H1 (cell line): ENCODE results near the gene KIF4A. TPM values are rescaled to one million over a fixed set of nuclear protein-coding genes. Genes with fewer than 3 reads are reported as not detected.
"Not testable (repeated sequence)": the region's sequence is repeated elsewhere in the genome, so short reads cannot be mapped to it uniquely, and the experiment has no call there.

Source experiments
- CTCF ChIA-PET: fragments of 300-600 bp; sonication (Branson Sonifier 250); formaldehyde crosslinking; loops from one replicate; lab custom pipeline; 2021; ENCODE audit not compliant: partially characterized antibody; lab: Charles Lee
- POLR2A ChIA-PET: fragments of 300-600 bp; sonication (Branson Sonifier 250); formaldehyde crosslinking; loops from one replicate; lab custom pipeline; 2021; ENCODE audit warnings: inconsistent platforms; ENCODE audit not compliant: partially characterized antibody; lab: Charles Lee
- DNase-seq, 2 experiments: peaks; one replicate each; pipeline versions ENCODE4 v3.0.0 to v3.0.0-alpha.2; 2010 to 2022; ENCODE audit warnings: low spot score in 2 of 2, low read depth in 1 of 2, mixed read lengths in 1 of 2
- FAIRE-seq: peaks from 2 replicates; lab custom pipeline; 2011; peaks lifted over from hg19 to GRCh38; lab: Jason Lieb, UNC
- H2AFZ ChIP-seq: 2 replicates; pipeline ENCODE4 v1.8.1; 2012; ENCODE audit warnings: low read length, inconsistent platforms
- H2AK5ac ChIP-seq: 2 replicates; pipeline ENCODE4 v1.6.1; 2013; ENCODE audit warnings: low read depth, low read length
- H2BK120ac ChIP-seq: replicated peaks from 2 replicates; pipeline ENCODE3; 2013; ENCODE audit warnings: low read depth, low read length, inconsistent platforms
- H2BK12ac ChIP-seq: 2 replicates; pipeline ENCODE4 v1.6.1; 2013; ENCODE audit warnings: low read depth, low read length
- H2BK15ac ChIP-seq: 2 replicates; pipeline ENCODE4 v1.6.1; 2013; ENCODE audit warnings: low read length
- H2BK20ac ChIP-seq: 2 replicates; pipeline ENCODE4 v1.6.1; 2013; ENCODE audit warnings: low read length
- H2BK5ac ChIP-seq: 2 replicates; pipeline ENCODE4 v1.6.1; 2013; ENCODE audit warnings: low read depth, low read length
- H3K14ac ChIP-seq: 2 replicates; pipeline ENCODE4 v1.6.1; 2013; ENCODE audit warnings: inconsistent platforms; ENCODE audit not compliant: insufficient read length
- H3K18ac ChIP-seq: 2 replicates; pipeline ENCODE4 v1.6.1; 2013; ENCODE audit warnings: low read length; ENCODE audit errors: extremely low read depth
- H3K23ac ChIP-seq: 2 replicates; pipeline ENCODE4 v1.6.1; 2013; ENCODE audit warnings: inconsistent platforms; ENCODE audit not compliant: insufficient read length
- H3K23me2 ChIP-seq: 2 replicates; pipeline ENCODE4 v1.6.1; 2013; ENCODE audit warnings: low read depth, low read length
- H3K27ac ChIP-seq: 2 replicates; pipeline ENCODE4 v1.6.1; 2011; ENCODE audit warnings: low read depth, low read length, inconsistent platforms
- H3K27me3 ChIP-seq, 4 experiments: replicated peaks in 1 of 4; 1 replicate in 1 of 4; 2 replicates in 3 of 4; pipeline versions ENCODE4 v1.6.1 to v1.8.1; 2011 to 2013; ENCODE audit warnings: low read length in 3 of 4, mild to moderate bottlenecking in 3 of 4, inconsistent platforms in 2 of 4, mixed read lengths in 2 of 4, moderate library complexity in 1 of 4; ENCODE audit not compliant: control insufficient read depth in 3 of 4, insufficient read depth in 3 of 4; ENCODE audit errors: extremely low read depth in 1 of 4
- H3K36me3 ChIP-seq, 4 experiments: 2 replicates each; pipeline versions ENCODE4 v1.6.1 to v1.8.1; 2011 to 2013; ENCODE audit warnings: mild to moderate bottlenecking in 4 of 4, low read length in 3 of 4, moderate library complexity in 2 of 4, control low read depth in 1 of 4, inconsistent platforms in 1 of 4; ENCODE audit not compliant: insufficient read depth in 4 of 4, control insufficient read depth in 2 of 4
- H3K4ac ChIP-seq: replicated peaks from 2 replicates; pipeline ENCODE3; 2013; ENCODE audit warnings: low read length, low read depth, mixed read lengths, inconsistent platforms; ENCODE audit not compliant: insufficient read length
- H3K4me1 ChIP-seq, 4 experiments: replicated peaks in 1 of 4; 1 replicate in 1 of 4; 2 replicates in 3 of 4; pipeline versions ENCODE4 v1.6.1 to v1.8.1; 2011 to 2013; ENCODE audit warnings: low read length in 3 of 4, inconsistent platforms in 2 of 4, mixed read lengths in 1 of 4; ENCODE audit not compliant: insufficient read depth in 4 of 4, control insufficient read depth in 3 of 4
- H3K4me2 ChIP-seq, 2 experiments: 2 replicates each; pipeline versions ENCODE4 v1.6.1 to v1.8.1; 2011 to 2013; ENCODE audit warnings: low read depth in 2 of 2, low read length in 2 of 2, control low read depth in 1 of 2, inconsistent platforms in 1 of 2, mild to moderate bottlenecking in 1 of 2; ENCODE audit not compliant: insufficient read depth in 1 of 2
- H3K4me3 ChIP-seq, 4 experiments: fragments of 200-600, 300-600 bp in 1 of 4; sonication (generic), shearing (Covaris generic), sonication (Bioruptor Twin) in 1 of 4; 2 replicates each; pipeline versions ENCODE4 v1.5.1 to v1.8.1; 2011 to 2016; ENCODE audit warnings: low read length in 4 of 4, low read depth in 3 of 4, control low read depth in 2 of 4, inconsistent platforms in 2 of 4, mild to moderate bottlenecking in 2 of 4, mixed read lengths in 1 of 4, moderate library complexity in 1 of 4; ENCODE audit not compliant: insufficient read depth in 2 of 4; ENCODE audit errors: extremely low read depth in 1 of 4
- H3K56ac ChIP-seq: replicated peaks from 2 replicates; pipeline ENCODE3; 2013; ENCODE audit warnings: low read depth, mild to moderate bottlenecking, mixed read lengths, low read length, inconsistent platforms; ENCODE audit not compliant: insufficient read length
- H3K79me1 ChIP-seq: 2 replicates; pipeline ENCODE4 v1.6.1; 2013; ENCODE audit warnings: low read depth, low read length, control low read depth
- H3K79me2 ChIP-seq, 2 experiments: 2 replicates each; pipeline versions ENCODE4 v1.6.1 to v1.8.1; 2012 to 2013; ENCODE audit warnings: low read length in 2 of 2, mild to moderate bottlenecking in 2 of 2, inconsistent platforms in 1 of 2; ENCODE audit not compliant: insufficient read depth in 2 of 2, control insufficient read depth in 1 of 2
- H3K9ac ChIP-seq, 4 experiments: replicated peaks in 1 of 4; 1 replicate in 1 of 4; 2 replicates in 3 of 4; pipeline versions ENCODE4 v1.6.1 to v1.8.1; 2011 to 2013; ENCODE audit warnings: low read depth in 3 of 4, low read length in 3 of 4, control low read depth in 2 of 4, mild to moderate bottlenecking in 2 of 4, moderate library complexity in 2 of 4, inconsistent platforms in 1 of 4; ENCODE audit errors: extremely low read depth in 1 of 4
- H3K9me3 ChIP-seq, 2 experiments: 2 replicates each; pipeline versions ENCODE4 v1.6.1 to v1.8.1; 2012 to 2013; ENCODE audit warnings: mild to moderate bottlenecking in 2 of 2, moderate library complexity in 2 of 2, control low read depth in 1 of 2, inconsistent platforms in 1 of 2, low read depth in 1 of 2, low read length in 1 of 2, mixed read lengths in 1 of 2; ENCODE audit not compliant: insufficient read depth in 2 of 2
- H4K20me1 ChIP-seq, 2 experiments: replicated peaks in 1 of 2; 2 replicates each; pipeline versions ENCODE3 to v1.8.1; 2011 to 2013; ENCODE audit warnings: inconsistent platforms in 2 of 2, low read length in 2 of 2, mild to moderate bottlenecking in 1 of 2; ENCODE audit not compliant: insufficient read depth in 2 of 2, control insufficient read depth in 1 of 2
- H4K5ac ChIP-seq: 2 replicates; pipeline ENCODE4 v1.6.1; 2013; ENCODE audit warnings: low read length, low read depth, mixed read lengths, inconsistent platforms; ENCODE audit not compliant: insufficient read length
- H4K8ac ChIP-seq: 2 replicates; pipeline ENCODE4 v1.8.0; 2013; ENCODE audit warnings: mild to moderate bottlenecking, moderate library complexity, low read length, inconsistent platforms; ENCODE audit not compliant: insufficient read depth; ENCODE audit errors: extremely low read depth
- H4K91ac ChIP-seq: replicated peaks from 2 replicates; pipeline ENCODE3; 2013; ENCODE audit warnings: low read length, mixed read lengths, inconsistent platforms; ENCODE audit not compliant: insufficient read length
- WGBS, 2 experiments: shearing (Covaris generic) in 1 of 2; methylation state at CpG; one replicate each; pipeline versions ENCODE4 v1.1.6 to v1.1.7; 2013 to 2015; ENCODE audit warnings: low lambda C conversion rate in 2 of 2, mixed read lengths in 2 of 2, inconsistent platforms in 1 of 2, low coverage in 1 of 2, missing lambda C conversion rate in 1 of 2; ENCODE audit not compliant: insufficient replicate concordance in 2 of 2, insufficient coverage in 1 of 2, insufficient read length in 1 of 2; ENCODE audit errors: extremely low coverage in 1 of 2, missing lambda C conversion rate in 1 of 2; 5-methylcytosine and 5-hydroxymethylcytosine counted together
- polyA plus RNA-seq, 7 experiments: library from polyadenylated mRNA; depleted of rRNA in 3 of 7; stranded (reverse) in 5 of 7; unstranded in 2 of 7; fragments of >200 nt in 5 of 7; fragments of 200-250 nt in 2 of 7; gene quantifications; 1 replicate in 5 of 7; 2 replicates in 1 of 7; 4 replicates in 1 of 7; pipeline versions ENCODE4 v1.2.1 to v1.2.3, GENCODE V29; 2011 to 2013; ENCODE audit warnings: missing spikeins in 2 of 7, mixed read lengths in 2 of 7
- total RNA-seq: library from RNA; stranded (reverse); fragmentation: NEBNext Ultra II Directional; extraction: Animal tissue kit (Norgen Biotek cat#: 25700); gene quantifications from 2 replicates; pipeline ENCODE4 v1.2.1, GENCODE V29; 2021

The KIF4A gene
- total and polyA plus RNA-seq, 2 of the 8 experiments (the other 6 are each of a cell fraction or from before 2014, with no cell fraction given): 10.9 to 35.7 TPM

DNA sequence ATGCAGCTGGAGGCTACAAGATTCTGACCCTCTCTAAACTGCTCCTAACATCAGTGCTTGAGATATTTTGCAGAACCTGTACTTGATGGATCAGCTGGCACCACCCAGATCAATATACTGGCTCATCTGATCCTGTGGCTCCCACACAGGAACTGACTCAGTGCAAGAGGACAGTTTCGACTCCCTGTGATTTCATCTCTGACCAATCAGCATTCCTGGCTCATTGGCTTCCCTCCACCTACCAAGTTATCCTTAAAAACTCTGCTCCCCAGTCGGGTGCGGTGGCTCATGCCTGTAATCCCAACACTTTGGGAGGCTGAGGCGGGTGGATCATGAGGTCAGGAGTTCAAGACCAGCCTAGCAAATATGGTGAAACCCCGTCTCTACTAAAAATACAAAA, 46.3 kb upstream of the KIF4A start:
- POLR2A ChIA-PET, H3K56ac ChIP-seq, H3K18ac ChIP-seq, H3K4ac ChIP-seq, H3K23ac ChIP-seq, H4K91ac ChIP-seq, H3K23me2 ChIP-seq, H3K79me1 ChIP-seq, H4K20me1 ChIP-seq, H3K9ac ChIP-seq, FAIRE-seq, H4K8ac ChIP-seq, DNase-seq, H3K27ac ChIP-seq, H2BK12ac ChIP-seq, H3K36me3 ChIP-seq, H2AFZ ChIP-seq, H2BK15ac ChIP-seq, H3K27me3 ChIP-seq, CTCF ChIA-PET, H3K4me1 ChIP-seq, H2BK120ac ChIP-seq, H4K5ac ChIP-seq, H3K4me3 ChIP-seq, H3K9me3 ChIP-seq, H3K79me2 ChIP-seq, H3K4me2 ChIP-seq, H2BK5ac ChIP-seq, H2AK5ac ChIP-seq, H2BK20ac ChIP-seq, H3K14ac ChIP-seq: not testable (repeated sequence)
- WGBS, 2 experiments: 57% methylated on average over 1 of the region's 5 CpGs; no CpG with 5 or more reads in 1 of the 2 experiments
